ENCODE measurements around the gene BCL2. TPM values are rescaled to one million over a fixed set of nuclear protein-coding genes. Genes with fewer than 3 reads are reported as not detected.

Gene BCL2
- total and polyA plus RNA-seq, 9 of the 15 experiments (the other 6 are each of a cell fraction or from before 2014, with no cell fraction given) = 0.10 to 1.1 (median 0.65) TPM

GRCh38 chr18:63213331-63213900 lies 106.2 kb downstream of the BCL2 start:
- no peak overlapping the region for H3K9ac ChIP-seq (ENCODE audit: insufficient read depth in 1 of 2, low read depth in 2 of 2, low read length in 2 of 2)
- no peak overlapping the region for H3K4me3 ChIP-seq
- H3K27ac ChIP-seq (ENCODE audit: extremely low read depth, low read depth, low read length) = no peak overlapping the region
- BruUV-seq (replicated peaks) = no TSS peak
- in situ Hi-C loops (cut with MboI) = no loop called here
- no peaks in the 10 kb centered on the region; a peak in 2 of 5 replicates for H3K4me1 ChIP-seq (replicated peaks in 1 of 2; ENCODE audit: control insufficient read depth in 2 of 2, insufficient read depth in 2 of 2, low read length in 2 of 2)
- no peaks in the 10 kb centered on the region for H3K27me3 ChIP-seq (ENCODE audit: control insufficient read depth in 2 of 2, insufficient read depth in 2 of 2, low read length in 2 of 2)
- no peaks in the 10 kb centered on the region for H3K79me2 ChIP-seq (ENCODE audit: control insufficient read depth, insufficient read depth, low read length)
- DNase-seq (ENCODE audit: extremely low read depth in 1 of 4, low spot score in 3 of 4) (no peak), FAIRE-seq (no peak), ATAC-seq (peak; percentile 67)
- WGBS (ENCODE audit: insufficient coverage, low coverage, missing lambda C conversion rate) = 9% methylated on average over 5 of the region's 6 CpGs
- H3K9me1 ChIP-seq (ENCODE audit: control insufficient read depth, insufficient read depth, low read length) = no peaks in the 10 kb centered on the region
- no peaks in the 10 kb centered on the region for H3K36me3 ChIP-seq (ENCODE audit: control insufficient read depth, insufficient read depth, low read length)
- H3K4me2 ChIP-seq (ENCODE audit: insufficient read depth, low read length) = no peak overlapping the region
- H3K9me3 ChIP-seq (replicated peaks; ENCODE audit: control insufficient read depth, insufficient read depth, low read depth, low read length) = no peaks in the 10 kb centered on the region
- H4K20me1 ChIP-seq (replicated peaks; ENCODE audit: control insufficient read depth, insufficient read depth, low read length) = no peaks in the 10 kb centered on the region
- POLR2A ChIA-PET = no interaction called here
- H2AFZ ChIP-seq (ENCODE audit: low read depth, low read length) = peak overlapping the region; percentile 24; the same call in 1 of the 2 replicates
- CTCF ChIA-PET (ENCODE audit: low intra/inter-chr PET ratio) = no interaction called here
- intact Hi-C loops (cut with micrococcal nuclease) = loop anchor here (10.0 kb wide), 1 partner anchor 79 kb away; no protein-coding TSS in a partner anchor
- TF ChIP-seq FOXO4 (CRISPR knock-in tag; IDR thresholded peaks at IDR 0.05) = no peak
- no peak for TF ChIP-seq POLR2G (IDR thresholded peaks at IDR 0.05; ENCODE audit: low read depth, low read length)
- TF ChIP-seq RBM14 (IDR thresholded peaks at IDR 0.05; ENCODE audit: borderline replicate concordance, insufficient read depth, low read depth, low read length) = no peak
- no peak for TF ChIP-seq PHF21A (IDR thresholded peaks at IDR 0.05; ENCODE audit: borderline replicate concordance, low read depth)
- no peak for TF ChIP-seq MTA1 (IDR thresholded peaks at IDR 0.05; ENCODE audit: borderline replicate concordance)
- TF ChIP-seq CEBPG (CRISPR knock-in tag; IDR thresholded peaks at IDR 0.05) = no peak; the same call in 1 of the 2 replicates
- TF ChIP-seq CEBPG (tag; conservative IDR thresholded peaks at IDR 0.05 in 1 of 2, IDR thresholded peaks at IDR 0.05 in 1 of 2) = peak; percentile 74 to 79; a peak in 3 of 4 replicates
- TF ChIP-seq LARP7 (IDR thresholded peaks at IDR 0.05) = no peak
- TF ChIP-seq TCF7L2 (IDR thresholded peaks at IDR 0.05; ENCODE audit: low read depth, low read length) = no peak
- no peak for TF ChIP-seq SMARCC2 (IDR thresholded peaks at IDR 0.05; ENCODE audit: low read depth)
- TF ChIP-seq MCM5 (IDR thresholded peaks at IDR 0.05; ENCODE audit: low read depth) = no peak
- TF ChIP-seq ARID3B (CRISPR knock-in tag; IDR thresholded peaks at IDR 0.05; ENCODE audit: borderline replicate concordance) = no peak
- peak; percentile 37; the same call in 1 of the 2 replicates for TF ChIP-seq ARID1B (IDR thresholded peaks at IDR 0.05)
- peak; percentile 81 for TF ChIP-seq ATF3 (IDR thresholded peaks at IDR 0.05)
- TF ChIP-seq ATF3 (CRISPR knock-in tag; conservative IDR thresholded peaks at IDR 0.05) = no peak
- TF ChIP-seq EWSR1 (IDR thresholded peaks at IDR 0.05; ENCODE audit: borderline replicate concordance, low read depth, partially characterized antibody) = no peak
- no peak for TF ChIP-seq ZNF436 (CRISPR knock-in tag; IDR thresholded peaks at IDR 0.05)
- TF ChIP-seq PKNOX1 (IDR thresholded peaks at IDR 0.05) = peak; percentile 17; the same call in 1 of the 2 replicates
- peak; percentile 21; the same call in 1 of the 2 replicates for TF ChIP-seq SMARCA4 (IDR thresholded peaks at IDR 0.05)

Measured in K562 (cell line).